ENCODE measurements around the gene MROH9.
"Not testable (repeated sequence)": the region's sequence is repeated elsewhere in the genome, so short reads cannot be mapped to it uniquely, and the experiment has no call there.

The MROH9 gene, protein sequence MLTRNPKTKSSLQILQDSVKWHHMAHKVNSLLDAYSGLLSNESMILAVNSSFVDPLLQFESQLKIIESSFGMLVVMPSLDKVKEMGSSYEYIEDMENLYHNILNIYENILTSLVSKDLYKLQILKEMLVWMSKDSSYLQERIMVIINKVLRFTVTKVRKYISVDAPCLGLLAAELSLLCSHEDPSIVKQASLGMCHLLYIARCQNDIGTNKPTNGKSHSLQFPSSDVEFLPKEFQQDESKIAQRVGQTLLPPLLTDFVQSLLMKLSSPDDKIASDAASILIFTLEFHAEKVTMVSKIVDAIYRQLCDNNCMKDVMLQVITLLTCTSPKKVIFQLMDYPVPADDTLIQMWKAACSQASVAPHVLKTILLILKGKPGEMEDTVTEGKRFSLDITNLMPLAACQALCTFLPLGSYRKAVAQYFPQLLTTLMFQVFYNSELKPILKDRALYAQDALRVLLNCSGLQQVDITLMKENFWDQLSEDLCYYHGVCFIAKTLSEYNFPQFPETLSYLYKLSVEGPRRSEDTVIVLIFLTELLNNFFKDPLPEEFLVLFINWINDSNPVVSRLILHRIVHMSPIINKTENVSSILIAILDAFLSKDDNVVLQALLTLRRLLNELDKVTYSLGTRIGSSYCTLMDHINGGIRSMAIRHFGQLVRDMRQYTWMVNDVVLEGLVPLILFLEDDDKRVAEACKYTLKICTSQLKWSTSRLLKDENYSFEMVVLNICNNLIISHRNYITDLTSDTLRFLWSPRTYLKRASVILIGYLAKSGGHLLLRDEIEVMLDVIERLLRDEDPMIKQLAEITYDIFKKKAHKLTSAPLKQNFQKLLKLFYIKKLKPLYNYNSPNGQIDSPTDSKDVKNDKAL

DNA sequence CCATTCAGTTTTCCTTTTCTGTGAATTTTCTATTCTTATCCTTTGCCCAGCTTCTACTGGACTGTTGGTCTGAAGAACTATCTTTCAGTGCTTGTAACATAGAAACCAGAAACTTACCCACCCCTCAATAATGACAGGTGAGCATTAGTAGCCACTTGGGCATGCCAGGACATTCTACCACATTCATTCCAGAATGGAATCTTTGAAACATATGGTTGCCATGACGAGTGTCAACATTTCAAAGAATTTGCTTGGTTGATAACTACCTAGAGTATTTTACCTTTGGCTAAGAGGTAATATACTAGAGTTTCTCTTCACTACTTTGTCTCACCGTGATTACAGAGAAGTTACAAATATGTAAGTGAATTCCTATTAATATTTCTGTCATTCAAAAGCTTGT, at the start of gene MROH9:
MROH9 (plus strand) TSS at position 304 of the 400 bp plus-strand sequence. CDS start 10,023 bp downstream, outside the sequence.
- DNase-seq (ENCODE audit: low read depth): no peak

DNA sequence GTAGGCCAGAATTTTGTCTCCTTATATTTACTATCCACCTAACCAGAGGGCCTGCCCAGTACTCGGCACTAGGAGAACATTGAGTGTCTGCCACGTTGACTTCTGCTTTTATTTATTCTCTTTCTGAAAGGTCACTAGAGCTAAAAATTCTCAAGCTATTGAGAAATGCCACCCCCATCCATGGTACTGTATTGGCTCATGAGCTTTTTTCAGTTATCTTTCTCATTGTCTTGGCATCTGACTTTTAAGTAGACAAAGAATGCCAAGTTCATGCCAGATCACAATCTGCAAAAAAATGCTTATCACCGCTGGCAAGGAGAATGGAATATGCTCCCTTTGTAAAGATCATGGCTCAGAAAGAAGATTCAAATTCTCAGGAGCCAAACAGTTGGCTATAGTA, 49.8 kb upstream of the MROH9 start:
- no peak for DNase-seq (ENCODE audit: low read depth)

DNA sequence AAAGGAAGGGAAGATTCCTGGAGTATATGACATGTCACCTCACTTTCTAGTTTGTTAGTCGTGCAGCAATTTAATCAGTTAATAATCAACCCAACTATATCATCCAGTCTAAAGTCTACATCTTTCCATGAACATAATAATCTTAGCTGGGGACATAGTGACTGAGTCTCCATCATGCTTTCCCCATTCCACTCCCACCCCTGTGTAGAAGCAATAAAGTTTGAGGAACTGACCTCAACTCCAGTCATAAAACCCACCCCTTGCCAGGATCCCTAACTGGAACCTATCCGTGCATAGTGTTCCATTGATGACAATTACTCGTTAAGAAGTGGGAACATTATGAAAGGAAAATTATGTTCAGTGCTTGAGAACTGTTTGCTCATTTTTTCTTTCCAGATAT, 48.9 kb upstream of the MROH9 start:
- DNase-seq (ENCODE audit: low read depth): no peak

DNA sequence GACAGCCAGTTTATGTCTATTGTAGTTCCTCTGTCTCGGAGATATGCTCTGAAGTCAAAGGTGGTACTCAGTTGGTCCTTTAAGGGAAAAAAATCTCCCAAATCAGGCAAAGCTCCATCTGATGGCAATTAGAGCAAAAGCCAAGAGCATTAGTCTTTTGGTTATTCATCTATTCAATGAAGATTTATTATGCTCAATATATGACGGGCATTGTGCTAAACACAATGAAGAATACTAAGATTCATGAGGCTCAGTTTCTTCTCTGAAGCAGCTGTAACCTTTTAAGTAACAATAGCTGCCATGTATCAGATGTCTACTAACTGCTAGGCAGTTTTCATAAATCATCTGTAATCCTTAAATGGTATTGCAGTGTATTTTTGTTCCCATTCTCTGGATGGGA, 47.6 kb upstream of the MROH9 start:
- DNase-seq (ENCODE audit: low read depth): no peak

DNA sequence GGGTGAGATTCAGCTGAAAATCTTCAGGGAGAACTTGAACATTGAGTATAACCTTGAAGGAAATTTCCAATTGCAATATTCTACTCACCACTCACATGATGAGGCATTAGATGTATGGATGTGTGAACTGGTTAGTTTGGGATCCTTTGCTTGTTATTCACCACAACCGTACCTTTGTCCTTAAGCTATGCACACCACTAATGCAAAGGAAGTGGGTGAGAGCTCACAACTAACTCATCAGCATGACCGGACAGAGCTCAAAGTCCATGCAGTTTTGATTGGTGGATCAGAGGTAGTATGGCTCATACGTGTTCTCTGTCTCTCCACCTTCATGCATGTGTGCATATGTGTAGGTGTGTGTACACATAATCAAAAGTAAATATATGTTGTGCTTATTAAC, 43.5 kb upstream of the MROH9 start:
- no peak for DNase-seq (ENCODE audit: low read depth)

DNA sequence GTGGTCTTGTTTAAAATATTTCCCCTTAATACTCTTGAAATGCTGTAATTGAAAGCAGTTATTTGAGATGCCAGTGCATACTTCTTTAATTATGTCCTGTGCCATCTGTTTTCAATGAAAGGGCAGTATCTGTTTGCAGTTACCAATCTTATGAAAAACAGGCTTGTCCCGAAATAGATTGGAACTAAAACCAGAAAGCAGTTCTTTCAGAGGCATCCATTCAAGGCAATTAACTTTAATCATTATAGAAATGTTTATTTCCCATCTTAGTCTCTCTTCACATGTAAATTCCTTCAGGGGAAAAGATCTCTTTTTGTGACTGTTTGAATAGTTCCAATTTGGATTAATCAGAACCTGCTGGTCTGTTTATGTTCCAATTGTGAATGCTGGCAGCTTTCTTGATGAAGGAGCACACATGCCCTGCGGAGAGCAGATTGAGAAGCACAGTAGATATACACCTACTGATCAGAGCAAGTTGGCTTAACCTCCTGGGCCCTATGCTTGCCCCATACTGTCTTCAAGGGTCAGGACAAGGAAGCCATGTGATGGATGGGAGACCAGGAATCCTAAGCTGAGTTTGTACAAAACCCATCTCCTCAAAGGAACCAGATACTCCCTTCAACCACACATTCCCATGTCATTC, 41.6 kb upstream of the MROH9 start:
- no peak for DNase-seq (ENCODE audit: low read depth)

DNA sequence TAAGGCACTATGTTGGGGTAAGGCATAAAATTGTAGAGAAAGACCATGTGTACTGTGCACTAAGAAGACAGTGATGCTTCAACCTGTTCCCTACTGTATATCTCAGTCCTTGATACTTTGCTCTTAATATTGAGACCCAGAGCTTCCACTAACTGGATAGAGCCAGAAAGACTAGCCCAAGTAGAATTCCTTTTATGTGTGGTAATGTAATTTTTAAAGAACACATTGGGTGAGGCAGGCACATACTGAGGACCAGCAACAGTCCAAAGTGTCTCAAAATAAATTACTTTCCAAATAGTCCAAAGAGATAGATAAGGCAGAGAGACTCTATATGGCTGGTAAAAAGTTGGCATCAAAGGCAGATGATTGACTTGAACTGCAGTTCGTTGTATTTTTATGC, 31.4 kb upstream of the MROH9 start:
- DNase-seq (ENCODE audit: low read depth): no peak

DNA sequence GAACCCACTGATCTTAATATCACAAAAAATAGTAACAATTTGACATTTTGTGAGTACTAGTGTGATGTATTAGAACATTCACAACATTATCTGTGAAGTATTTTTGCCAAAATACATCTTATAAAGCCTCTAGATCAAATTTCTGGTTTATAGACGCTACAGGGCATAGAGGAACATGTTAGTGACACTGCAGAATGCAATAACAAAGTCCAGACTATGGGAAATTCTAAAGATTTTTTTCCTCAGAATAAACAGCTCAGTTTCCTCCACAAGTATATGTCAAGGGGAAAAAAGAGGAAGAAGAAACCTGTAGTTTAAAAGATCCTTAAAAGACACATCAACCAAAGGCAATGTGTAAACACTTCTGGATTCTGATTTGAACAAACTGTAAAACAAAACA, 26.4 kb upstream of the MROH9 start:
- DNase-seq (ENCODE audit: low read depth): no peak

DNA sequence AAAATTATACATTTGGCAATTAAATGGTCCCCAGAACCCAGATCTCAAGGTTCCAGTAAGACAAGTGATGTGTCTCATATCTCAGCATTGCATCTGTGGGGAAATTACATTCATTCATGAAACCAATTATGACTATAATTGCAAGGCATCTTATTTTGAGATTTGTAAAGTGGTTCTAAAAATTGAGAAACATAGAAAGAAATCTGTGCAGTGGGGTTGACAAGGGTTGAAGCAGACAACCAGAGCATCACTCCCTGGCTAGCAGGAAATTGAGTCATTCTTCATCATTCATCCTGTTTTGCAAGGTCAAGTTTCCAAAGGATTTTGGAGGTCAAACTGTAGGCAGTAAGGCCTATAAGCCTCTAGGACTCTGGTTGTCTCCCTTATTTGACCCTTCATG, 25.1 kb upstream of the MROH9 start:
- no peak for DNase-seq (ENCODE audit: low read depth)

DNA sequence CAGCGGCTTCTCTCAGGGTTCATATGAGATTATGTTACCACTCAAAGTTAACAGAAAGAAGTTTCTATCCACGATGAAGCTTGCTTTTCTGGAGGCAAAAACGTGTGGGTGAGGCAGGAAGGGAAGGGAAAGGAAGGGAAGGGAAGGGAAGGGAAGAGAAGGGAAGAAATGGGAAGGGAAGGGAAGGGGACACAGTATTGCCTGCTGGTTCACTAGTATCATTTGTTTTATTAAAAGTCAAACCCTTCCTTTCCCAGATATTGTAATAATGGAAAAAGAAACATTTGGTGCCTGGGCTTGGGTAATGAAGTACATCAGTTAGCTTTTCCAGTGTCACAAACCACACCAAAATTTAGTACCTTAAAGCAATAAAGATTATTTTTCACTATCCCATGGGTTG, 18.0 kb upstream of the MROH9 start:
- DNase-seq (ENCODE audit: low read depth): no peak

DNA sequence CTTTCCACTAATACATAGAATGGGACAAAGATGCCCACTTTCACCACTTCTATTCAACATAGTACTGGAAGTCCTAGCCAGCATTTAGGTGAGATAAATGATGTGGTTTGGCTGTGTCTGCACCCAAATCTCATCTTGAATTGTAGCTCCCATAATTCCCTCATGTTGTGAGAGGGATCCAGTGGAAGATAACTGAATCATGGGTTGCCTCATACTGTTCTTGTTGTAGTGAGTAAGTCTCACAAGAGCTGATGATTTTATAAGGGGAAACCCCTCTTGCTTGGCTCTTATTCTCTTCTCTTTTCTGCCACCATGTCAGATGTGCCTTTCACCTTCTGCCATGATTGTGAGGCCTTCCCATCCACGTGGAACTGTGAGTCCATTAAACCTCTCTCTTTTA, 10.7 kb upstream of the MROH9 start:
- not testable (repeated sequence) for DNase-seq (ENCODE audit: low read depth)

DNA sequence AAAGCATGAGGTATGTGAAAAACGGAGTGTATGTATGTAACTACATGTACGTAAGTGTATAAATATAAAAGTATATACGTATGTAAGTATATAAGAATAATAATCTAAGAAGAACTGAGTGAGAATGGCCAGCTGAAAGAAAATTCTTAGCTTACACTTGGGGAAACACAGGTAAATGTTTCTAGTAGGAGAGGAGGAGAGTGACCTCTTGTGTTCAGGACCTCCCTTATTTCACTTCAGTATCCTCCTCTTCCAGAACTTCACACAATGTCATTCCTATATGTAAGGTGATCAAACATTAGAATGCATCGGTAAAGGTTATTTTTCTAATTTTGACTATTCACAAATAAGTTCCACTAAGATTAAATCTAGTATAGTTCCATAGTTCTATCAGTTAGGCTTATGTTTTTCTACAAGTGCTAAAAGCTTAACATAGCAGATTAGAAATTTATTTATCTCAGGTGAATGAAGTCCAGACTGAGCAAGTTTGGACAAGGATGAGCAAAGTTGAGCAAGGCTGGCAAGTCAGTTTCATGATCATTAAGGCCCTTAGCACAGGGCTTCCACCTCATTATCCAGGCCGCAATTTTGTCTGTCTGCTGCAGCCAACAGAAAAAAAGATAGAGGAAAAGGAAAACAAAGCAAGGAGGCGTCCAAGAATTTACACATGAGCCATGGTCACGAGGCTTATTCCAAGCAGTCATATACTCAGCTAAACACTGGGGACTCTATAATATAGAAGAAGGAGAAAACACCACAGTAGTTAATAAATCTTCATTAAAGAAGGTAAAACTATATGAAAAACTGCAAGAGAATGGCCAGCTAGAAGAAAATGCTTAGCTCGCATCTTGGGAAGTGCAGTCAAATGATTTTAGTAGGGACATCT, 7.1 kb upstream of the MROH9 start:
- no peak for DNase-seq (ENCODE audit: low read depth)

DNA sequence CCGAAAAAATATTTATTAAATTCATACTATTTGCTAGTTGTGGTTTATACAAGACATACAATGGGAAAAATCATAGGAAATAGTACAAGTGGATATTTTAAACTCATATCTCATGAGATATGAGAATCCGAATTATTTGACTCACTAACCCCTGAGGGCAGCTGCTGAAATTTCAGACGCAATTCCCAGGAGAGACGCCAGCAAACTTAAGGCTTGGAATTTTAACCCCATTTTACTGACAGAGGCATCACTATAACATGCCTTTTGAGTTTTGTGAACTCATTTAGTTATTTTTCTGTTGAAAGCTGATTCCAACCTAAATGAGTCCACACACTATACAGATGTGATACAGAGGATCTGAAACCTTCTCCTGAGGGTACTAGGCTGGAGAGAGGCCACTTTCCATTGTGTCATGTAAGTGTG, 5.9 kb upstream of the MROH9 start:
- DNase-seq (ENCODE audit: low read depth): no peak

DNA sequence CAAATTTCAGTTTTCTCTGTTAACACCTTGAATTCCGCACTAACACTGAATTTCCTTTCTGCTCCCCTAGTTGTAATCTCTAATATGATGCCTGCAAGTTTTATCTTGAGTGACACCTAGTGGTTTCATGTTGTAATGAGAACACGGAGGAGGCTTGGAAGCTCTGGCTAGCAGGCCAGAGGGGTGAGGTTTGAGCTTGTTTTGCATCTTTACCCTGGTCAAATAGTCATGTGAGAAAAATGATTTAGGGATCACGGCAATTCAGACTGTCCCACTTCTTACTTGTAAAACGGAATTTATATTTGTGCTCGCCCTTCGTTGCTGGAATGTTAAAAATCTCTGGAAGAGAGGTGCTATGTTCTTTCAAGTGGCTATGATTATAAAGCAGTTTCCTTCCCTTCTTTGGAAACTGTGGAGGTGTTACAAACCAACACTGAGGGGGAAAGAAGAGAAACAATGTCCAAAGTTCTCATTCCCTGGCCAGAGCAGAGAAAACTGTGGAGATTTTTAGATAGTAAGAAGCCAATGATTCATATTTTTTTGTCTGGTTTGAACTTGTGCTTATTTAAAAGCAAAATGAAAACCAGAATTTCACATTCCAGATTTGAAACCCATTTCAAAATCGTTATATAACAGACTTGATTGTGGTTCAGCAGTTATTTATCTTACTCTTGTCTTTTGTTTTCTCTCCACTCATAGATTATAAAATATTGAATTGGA, 5.3 kb upstream of the MROH9 start:
- no peak for DNase-seq (ENCODE audit: low read depth)

DNA sequence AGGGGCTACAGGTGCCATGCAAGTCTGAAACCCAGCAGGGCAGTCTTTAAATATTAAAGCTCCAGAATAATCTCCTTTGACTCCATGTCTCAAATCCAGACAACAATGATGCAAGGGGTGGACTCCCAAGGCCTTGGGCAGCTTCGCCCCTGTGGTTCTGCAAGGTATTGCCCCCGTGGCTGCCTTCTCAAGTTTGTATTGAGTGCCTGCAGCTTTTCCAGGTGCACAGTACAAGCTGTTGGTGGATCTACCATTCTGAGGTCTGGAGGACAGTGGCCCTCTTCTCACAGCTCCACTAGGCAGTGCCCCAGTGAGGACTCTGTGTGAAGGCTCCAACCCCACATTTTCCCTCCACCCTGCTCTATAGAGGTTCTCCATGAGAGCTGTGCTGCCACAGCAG, 3.7 kb upstream of the MROH9 start:
- no peak for DNase-seq (ENCODE audit: low read depth)

DNA sequence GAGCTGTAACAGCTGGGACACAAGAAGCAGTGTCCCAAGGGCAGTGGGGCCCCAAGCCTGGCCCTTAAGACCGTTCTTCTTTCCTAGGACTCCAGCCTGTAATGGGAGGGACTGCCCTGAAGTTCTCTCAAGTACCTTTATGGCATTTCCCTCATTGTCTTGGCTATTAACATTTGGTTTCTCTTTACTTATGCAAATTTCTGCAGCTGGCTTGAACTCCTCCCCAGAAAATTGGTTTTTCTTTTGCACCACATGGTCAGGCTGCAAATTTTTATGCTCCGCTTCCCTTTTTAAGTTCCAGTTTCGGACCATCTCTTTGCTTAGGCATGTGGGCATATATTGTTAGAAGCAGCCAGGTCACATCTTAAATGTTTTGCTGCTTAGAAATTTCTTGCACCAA, 3.1 kb upstream of the MROH9 start:
- no peak for DNase-seq (ENCODE audit: low read depth)

DNA sequence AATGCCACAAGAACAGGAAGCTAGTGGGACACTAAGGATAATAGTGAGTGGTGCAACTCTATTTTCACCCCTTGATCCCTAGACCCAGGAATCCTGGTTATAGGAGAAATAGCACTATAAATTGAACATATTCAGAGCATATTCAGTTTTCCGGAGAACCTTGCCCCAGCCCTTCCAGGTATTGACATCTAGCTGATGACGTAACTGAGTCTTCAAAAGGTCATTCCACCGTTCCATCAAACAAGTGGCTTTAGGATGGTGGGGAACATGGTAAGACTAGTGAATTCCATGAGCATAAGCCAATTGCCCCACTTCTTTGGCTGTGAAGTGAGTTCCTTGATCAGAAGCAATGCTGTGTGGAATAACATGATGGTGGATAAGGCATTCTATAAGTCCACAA, 2.9 kb downstream of the MROH9 start:
- no peak for DNase-seq (ENCODE audit: low read depth)

DNA sequence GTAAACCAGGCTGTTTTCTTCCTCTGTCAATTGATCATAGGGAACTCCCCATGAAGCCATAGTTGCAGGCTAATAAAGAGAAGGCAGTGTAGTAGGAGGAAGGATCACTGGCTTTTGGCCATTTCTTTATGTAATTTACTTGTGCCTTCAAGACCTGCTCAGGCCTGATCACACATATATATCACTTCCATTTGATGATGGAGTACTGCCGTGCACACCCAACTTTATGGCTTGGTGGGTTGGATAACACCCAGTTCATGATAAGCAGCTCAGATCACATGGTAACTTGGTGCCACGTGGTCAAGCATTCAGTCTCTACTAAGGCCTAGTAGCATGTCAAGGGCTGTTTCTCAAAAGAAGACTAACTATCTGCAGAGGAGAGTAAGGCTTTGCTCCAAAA, 4.1 kb downstream of the MROH9 start:
- DNase-seq (ENCODE audit: low read depth): no peak

DNA sequence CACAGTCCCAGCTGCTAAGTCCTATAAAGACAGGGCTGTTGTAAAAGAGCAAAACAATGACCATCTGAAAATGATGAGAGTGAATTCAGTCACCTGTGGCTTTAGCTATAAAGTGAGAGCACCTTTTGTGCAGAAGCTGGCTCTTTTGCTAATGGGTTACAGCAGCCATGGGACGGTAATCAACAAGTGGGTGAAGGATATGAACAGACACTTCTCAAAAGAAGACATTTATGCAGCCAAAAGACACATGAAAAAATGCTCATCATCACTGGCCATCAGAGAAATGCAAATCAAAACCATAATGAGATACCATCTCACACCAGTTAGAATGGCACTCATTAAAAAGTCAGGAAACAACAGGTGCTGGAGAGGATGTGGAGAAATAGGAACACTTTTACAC, 16.4 kb downstream of the MROH9 start:
- not testable (repeated sequence) for DNase-seq (ENCODE audit: low read depth)

DNA sequence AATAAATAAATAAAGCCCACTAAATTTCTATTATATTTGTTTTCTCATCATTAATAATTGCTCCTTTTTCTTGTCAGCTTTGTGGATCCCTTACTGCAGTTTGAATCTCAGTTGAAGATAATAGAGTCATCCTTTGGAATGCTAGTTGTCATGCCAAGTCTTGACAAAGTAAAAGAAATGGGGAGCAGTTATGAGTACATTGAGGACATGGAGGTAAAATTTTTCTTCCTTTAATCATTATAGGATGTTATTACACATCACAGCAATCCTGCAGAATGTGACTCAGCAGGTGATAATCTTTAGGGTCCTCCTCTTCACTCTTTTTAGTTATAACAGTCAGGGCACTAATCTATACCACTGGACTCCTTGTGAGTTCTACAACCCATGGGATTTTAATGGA, 24.1 kb downstream of the MROH9 start:
- no peak for DNase-seq (ENCODE audit: low read depth)

DNA sequence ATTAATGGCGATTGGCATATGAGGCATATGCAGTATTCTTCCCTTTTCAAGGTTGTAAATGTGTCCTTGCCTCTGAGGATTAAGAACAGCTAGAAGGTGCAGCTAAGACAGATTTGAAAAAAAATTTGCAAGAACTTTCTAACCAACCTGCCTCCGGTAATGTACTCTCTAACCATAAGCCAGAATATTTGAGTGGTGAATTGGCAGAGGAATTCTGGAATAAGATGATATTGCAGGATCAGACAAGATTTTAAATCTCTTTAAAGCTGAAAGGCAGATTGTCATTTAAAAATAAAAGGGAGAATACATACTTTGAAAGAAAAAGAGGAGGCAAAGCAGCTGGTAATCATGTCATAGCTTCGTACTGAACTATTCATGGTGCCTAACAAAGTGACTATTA, 29.2 kb downstream of the MROH9 start:
- no peak for DNase-seq (ENCODE audit: low read depth)
